Head of caudate nucleus (tissue), 42 donors: ENCODE measurements around the gene COL4A2.
"Not testable (repeated sequence)": the region's sequence is repeated elsewhere in the genome, so short reads cannot be mapped to it uniquely, and the experiment has no call there.

ENCODE experiments used
- DNase-seq, 42 donors: peaks; one replicate each; pipeline versions ENCODE4 v3.0.0 to v3.0.0-alpha.2; 2020 to 2021; ENCODE audit warnings: mixed read lengths in 7 of 42
- intact Hi-C: fragments of 100-400 bp; cut with DNase I; formaldehyde crosslinking; loops from one replicate; pipeline ENCODE4 v1.15.0; 2022

Gene COL4A2

GRCh38 chr13:110301606-110302553 is 5.2 kb upstream of the COL4A2 start:
- DNase-seq: peak in 3 of 42 donors; percentile 1 to 6 (median 5)
- intact Hi-C loops: no loop called here

- DNase-seq: peak in 2 of 42 donors; percentile 8 to 11
- intact Hi-C loops: no loop called here
These were observed 4.1 kb upstream of the COL4A2 start for GRCh38 chr13:110302997-110303396.

DNA sequence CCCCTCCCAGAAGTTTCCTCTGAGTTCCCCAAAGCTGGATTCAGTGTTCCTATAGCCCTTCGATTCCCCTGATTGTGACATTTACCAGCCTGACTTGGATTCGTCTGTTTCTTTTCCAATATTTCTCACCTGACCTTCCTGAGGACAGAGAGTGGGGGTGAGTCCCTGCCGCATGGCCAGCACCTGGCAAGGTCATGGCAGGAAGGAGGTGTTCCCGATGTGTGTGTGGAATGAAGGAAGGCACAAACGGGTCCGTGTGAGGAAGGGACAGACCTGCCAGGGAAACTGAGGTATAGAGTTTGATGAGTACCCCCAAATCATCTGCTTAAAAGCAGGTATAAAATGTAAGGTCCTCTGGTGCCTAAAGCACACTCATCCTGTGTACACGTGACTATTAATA is 3.4 kb upstream of the COL4A2 start:
- intact Hi-C loops: no loop called here
- DNase-seq: peak in 2 of 42 donors; percentile 1 to 7

DNA sequence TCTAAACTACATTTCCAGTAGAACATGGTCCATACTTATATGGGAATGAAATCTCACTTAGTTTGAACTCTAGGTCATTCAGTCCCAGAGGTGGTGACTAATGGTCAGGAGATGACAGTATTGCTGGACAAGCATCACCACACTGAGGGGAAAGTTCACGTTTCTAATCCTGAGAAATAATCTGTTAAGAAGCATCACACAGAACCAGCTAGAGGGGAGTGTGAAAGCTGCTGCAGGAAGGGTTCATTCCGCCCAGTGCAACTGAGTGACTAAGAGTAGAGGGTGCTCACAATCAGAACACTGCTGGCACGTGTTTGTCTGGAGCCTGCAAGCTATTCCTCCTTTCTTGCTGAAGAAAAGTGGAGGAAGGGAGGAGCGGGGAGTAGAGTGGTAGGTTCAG is 2.8 kb upstream of the COL4A2 start:
- peak in 2 of 42 donors; percentile 2 to 14 for DNase-seq
- intact Hi-C loops: no loop called here

GRCh38 chr13:110305001-110305400 is 2.1 kb upstream of the COL4A2 start:
- DNase-seq: no peak
- intact Hi-C loops: no loop called here

- intact Hi-C loops: no loop called here
These were observed 1.5 kb upstream of the COL4A2 start for GRCh38 chr13:110305544-110305943.

GRCh38 chr13:110305949-110306339 is 1.1 kb upstream of the COL4A2 start:
- peak in 2 of 42 donors; percentile 20 to 29 for DNase-seq
- intact Hi-C loops: no loop called here

More at GRCh38 chr13:110305544-110305943, 1.5 kb upstream of the COL4A2 start:
- DNase-seq: no peak

- intact Hi-C loops: no loop called here
- DNase-seq: peak in 2 of 42 donors; percentile 20 to 30
These were observed 634 bp upstream of the COL4A2 start for GRCh38 chr13:110306340-110306959.

DNA sequence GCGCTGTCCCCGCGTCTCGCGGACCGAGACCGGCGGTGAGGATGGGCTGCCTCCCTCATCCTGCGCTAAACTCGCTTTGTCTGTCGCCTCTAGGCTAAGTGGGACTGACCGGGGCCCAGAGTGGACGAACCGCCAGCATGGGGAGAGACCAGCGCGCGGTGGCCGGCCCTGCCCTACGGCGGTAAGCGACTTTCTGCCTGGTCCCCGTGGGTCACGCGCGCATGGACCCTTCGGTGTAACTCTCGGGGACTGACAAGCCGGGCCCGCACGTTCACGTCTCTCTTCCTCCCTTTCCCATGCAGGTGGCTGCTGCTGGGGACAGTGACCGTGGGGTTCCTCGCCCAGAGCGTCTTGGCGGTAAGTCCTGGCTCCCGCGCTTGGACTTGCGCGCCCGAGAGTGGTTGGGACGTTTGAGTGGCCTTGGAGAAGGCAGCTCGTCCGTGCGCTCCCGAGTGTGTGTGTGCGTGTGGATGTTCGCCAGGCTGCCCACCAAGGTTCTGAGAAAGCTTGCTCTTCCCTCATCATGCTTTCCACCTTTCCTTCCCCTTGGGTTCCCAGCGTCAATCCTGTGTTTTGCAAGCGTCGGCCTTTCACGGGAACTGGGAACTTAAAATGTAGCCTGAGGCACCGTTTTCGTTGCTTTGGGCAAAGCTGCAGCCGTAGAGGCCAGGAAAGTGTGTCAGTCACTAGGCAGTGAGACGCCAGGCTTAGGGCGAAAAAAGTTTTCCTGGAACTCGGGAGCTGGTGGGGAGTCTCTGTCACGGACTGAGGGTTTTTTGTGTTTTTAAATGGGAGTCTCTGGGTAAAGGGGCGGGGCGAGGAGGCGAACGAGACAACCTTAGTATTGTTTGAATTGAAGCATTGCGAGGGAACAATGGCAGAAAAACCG is 927 bp downstream of the COL4A2 start:
- intact Hi-C loops: no loop called here
- DNase-seq: peak in 3 of 42 donors; percentile 32 to 49 (median 38)

GRCh38 chr13:110308656-110309359 is 1.7 kb downstream of the COL4A2 start:
- peak in 3 of 42 donors; percentile 6 to 46 (median 36) for DNase-seq
- intact Hi-C loops: no loop called here

GRCh38 chr13:110309661-110310524 is 2.8 kb downstream of the COL4A2 start:
- intact Hi-C loops: no loop called here

DNA sequence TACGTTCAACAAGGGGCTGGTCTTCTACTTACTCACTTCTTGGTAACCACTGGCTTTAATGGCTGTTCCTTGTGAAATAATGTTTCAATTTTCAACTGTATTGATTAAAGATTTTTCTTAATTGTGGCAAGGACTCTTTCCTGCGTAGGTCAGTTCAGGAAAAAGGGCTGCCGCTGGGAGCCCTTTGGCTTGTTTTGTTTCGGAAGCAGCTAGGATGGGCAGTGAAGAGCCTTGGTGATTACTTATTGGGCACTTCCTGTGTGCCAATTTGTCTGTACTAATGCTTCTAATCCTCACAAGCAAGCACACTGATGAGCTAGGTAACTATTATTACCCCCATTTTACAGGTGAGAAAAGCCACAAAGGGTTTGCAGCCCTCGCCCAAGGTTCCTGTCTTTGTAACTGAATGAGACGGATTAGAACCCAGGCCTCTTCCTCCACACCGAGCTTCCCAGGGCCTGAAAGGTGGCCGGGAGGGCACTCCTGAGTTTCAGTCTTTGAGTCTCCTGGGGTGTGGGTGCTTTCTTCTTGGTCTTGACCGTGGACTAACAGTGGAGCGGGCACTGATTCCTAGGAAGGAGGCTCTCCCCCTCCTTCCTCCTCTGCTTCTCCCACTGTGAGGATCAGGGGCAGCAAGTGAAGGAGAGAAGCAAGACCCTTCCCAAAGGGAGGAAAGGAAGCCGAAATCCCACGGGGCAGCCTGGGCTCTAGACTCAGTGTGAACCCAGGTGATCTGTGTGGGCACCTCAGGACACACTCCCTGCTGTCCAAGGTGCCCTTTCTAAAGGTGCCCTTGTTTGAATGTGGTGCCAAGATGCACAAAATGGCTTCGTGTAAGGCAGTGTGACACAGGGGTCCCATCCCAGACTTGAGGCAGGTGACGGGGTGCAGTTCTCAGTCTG is 3.7 kb downstream of the COL4A2 start:
- intact Hi-C loops: no loop called here
- peak in 1 of 42 donors; percentile 11 for DNase-seq

More at GRCh38 chr13:110309661-110310524, 2.8 kb downstream of the COL4A2 start:
- DNase-seq: peak in 2 of 42 donors; percentile 3 to 18

GRCh38 chr13:110311443-110312338 is 4.6 kb downstream of the COL4A2 start:
- peak in 1 of 42 donors; percentile 9 for DNase-seq
- intact Hi-C loops: no loop called here

DNA sequence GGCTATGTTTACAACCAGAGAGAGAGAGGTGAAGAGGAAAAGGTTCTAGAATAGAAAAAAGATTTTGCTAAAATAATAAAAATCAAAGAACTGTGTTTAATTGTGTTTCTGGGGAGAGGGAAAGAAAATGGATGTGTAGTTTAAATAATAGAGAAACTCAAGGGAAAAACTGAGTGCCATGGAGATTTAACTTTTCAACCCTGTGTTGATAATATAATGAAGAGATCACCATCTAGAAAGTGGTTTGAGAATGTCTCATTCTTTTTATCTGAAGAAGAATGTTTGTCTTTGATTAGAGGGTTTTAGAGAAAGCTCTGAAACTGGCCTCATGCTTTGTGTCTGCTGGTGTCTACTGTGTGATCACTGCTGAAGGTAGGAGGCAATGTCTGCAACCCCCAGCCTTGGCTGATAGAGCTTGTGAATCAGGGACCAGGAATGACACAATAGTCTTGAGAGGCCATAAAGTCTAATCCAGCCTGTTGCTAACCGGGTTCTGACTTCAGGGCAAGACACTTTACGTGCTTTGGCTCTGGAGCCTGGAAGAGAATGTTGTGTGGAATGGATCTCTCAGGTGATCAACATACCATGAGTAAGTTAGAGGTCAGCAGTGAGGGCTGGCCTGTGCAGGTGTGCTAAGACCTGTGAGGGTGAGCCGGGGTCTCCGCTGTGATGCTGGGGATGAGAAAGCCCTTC is 5.4 kb downstream of the COL4A2 start:
- intact Hi-C loops: no loop called here

GRCh38 chr13:110313261-110313660 is 6.2 kb downstream of the COL4A2 start:
- DNase-seq: peak in 2 of 42 donors; percentile 1 to 6
- intact Hi-C loops: not testable (repeated sequence)

More for the DNA sequence above, 5.4 kb downstream of the COL4A2 start:
- peak in 1 of 42 donors; percentile 25 for DNase-seq
